Measurements from ENCODE around the gene SH3GLB2. TPM values are rescaled to one million over a fixed set of nuclear protein-coding genes. Genes with fewer than 3 reads are reported as not detected.
A peak's percentile ranks its signal among the peaks of the same experiment; 100 is the strongest.

The SH3GLB2 gene
- total RNA-seq (2022) (51.7 and 58.3 TPM in 2 replicates), Bru-seq, nascent RNA (percentile 53 among the genes with signal in this experiment), BruChase-seq, experiment 1, labeled RNA remaining after a 6-hour chase (percentile 52 among the genes with signal in this experiment), BruChase-seq, experiment 2, labeled RNA remaining after a 2-hour chase (percentile 52 among the genes with signal in this experiment)
- long read RNA-seq, full-length matches to known transcripts, result 116 of 172 reads
- long read RNA-seq, partial matches to known transcripts, result 10 of 172 reads
- long read RNA-seq, other reads (novel, unspliced or antisense), result 46 of 172 reads

- Mint-ChIP-seq H3K4me1 (ENCODE audit: insufficient read depth, unreplicated experiment) (peaks cover 12% of the 10 kb centered on the region), H3K4me3 (ENCODE audit: unreplicated experiment) (peak within 1 kb of the TSS; percentile 78), H3K27ac (ENCODE audit: low read depth, unreplicated experiment) (peak within 1 kb of the TSS; percentile 79), H3K27me3 (ENCODE audit: insufficient read depth, unreplicated experiment) (no peaks in the 10 kb centered on the region), H3K9me3 (ENCODE audit: unreplicated experiment) (no peaks in the 10 kb centered on the region), H3K36me3 (ENCODE audit: insufficient read depth, unreplicated experiment) (no peaks in the 10 kb centered on the region)
- intact Hi-C loops (cut with micrococcal nuclease), result loop anchor here (1.0 kb wide), 1 partner anchor 35 kb away; no protein-coding TSS in a partner anchor
- POLR2A ChIA-PET, result interaction anchor here (0.5 to 1.8 kb wide), 10 partner anchors 10 to 934 kb away, joined by 3 to 6 read pairs (median 3); partner anchors contain the start of genes KYAT1, SPOUT1 and URM1
- BruUV-seq (replicated peaks), result no TSS peak
- TF ChIP-seq CTCF (IDR thresholded peaks at IDR 0.05; ENCODE audit: unreplicated experiment), result peak; percentile 84
- CTCF ChIA-PET, result interaction anchor here (0.5 to 1.1 kb wide), 13 partner anchors 9 to 522 kb away, joined by 3 to 6 read pairs (median 3); partner anchors contain the start of genes DOLK and NUP188
- peak; percentile 88 for DNase-seq (ENCODE audit: unreplicated experiment)
These were observed at the start of gene SH3GLB2 for GRCh38 chr9:129028192-129028966. SH3GLB2 (minus strand) TSS chr9:129028331; CDS start chr9:129028154, 177 bp downstream.

GRCh38 chr9:129077236-129077635, 49.1 kb upstream of the SH3GLB2 start:
- H3K27ac Mint-ChIP-seq (ENCODE audit: low read depth, unreplicated experiment), result no peak overlapping the region
- POLR2A ChIA-PET, result no interaction called here
- no peak for TF ChIP-seq CTCF (IDR thresholded peaks at IDR 0.05; ENCODE audit: unreplicated experiment)

GRCh38 chr9:129076640-129077037, 48.5 kb upstream of the SH3GLB2 start:
- Mint-ChIP-seq H3K9me3 (ENCODE audit: unreplicated experiment) (no peaks in the 10 kb centered on the region), H3K36me3 (ENCODE audit: insufficient read depth, unreplicated experiment) (no peaks in the 10 kb centered on the region), H3K4me3 (ENCODE audit: unreplicated experiment) (no peak overlapping the region), H3K27ac (ENCODE audit: low read depth, unreplicated experiment) (no peak overlapping the region), H3K27me3 (ENCODE audit: insufficient read depth, unreplicated experiment) (no peaks in the 10 kb centered on the region), H3K4me1 (ENCODE audit: insufficient read depth, unreplicated experiment) (peaks cover 4% of the 10 kb centered on the region)
- intact Hi-C loops (cut with micrococcal nuclease), result no loop called here
- no peak for TF ChIP-seq CTCF (IDR thresholded peaks at IDR 0.05; ENCODE audit: unreplicated experiment)
- POLR2A ChIA-PET, result interaction anchor here (0.8 kb wide), 1 partner anchor 47 kb away, joined by 3 read pairs; no protein-coding TSS in a partner anchor
- CTCF ChIA-PET, result no interaction called here
- DNase-seq (ENCODE audit: unreplicated experiment), result no peak
- BruUV-seq (replicated peaks), result no TSS peak

More at GRCh38 chr9:129077236-129077635, 49.1 kb upstream of the SH3GLB2 start:
- no peak overlapping the region for H3K4me3 Mint-ChIP-seq (ENCODE audit: unreplicated experiment)
- no TSS peak for BruUV-seq (replicated peaks)
- H3K4me1 Mint-ChIP-seq (ENCODE audit: insufficient read depth, unreplicated experiment), result peaks cover 4% of the 10 kb centered on the region
- no peaks in the 10 kb centered on the region for H3K36me3 Mint-ChIP-seq (ENCODE audit: insufficient read depth, unreplicated experiment)
- intact Hi-C loops (cut with micrococcal nuclease), result no loop called here
- H3K9me3 Mint-ChIP-seq (ENCODE audit: unreplicated experiment), result no peaks in the 10 kb centered on the region
- CTCF ChIA-PET, result interaction anchor here (0.6 kb wide), 1 partner anchor 10 kb away, joined by 3 read pairs; no protein-coding TSS in a partner anchor
- no peak for DNase-seq (ENCODE audit: unreplicated experiment)
- H3K27me3 Mint-ChIP-seq (ENCODE audit: insufficient read depth, unreplicated experiment), result no peaks in the 10 kb centered on the region

Measured in MCF 10A (cell line).